ENCODE measurements around the gene OR6Q1.

The OR6Q1 gene

GRCh38 chr11:58058276-58059006 is 27.7 kb downstream of the OR6Q1 start:
- DNase-seq (ENCODE audit: low read depth), result no peak

GRCh38 chr11:58059007-58059350 is 28.2 kb downstream of the OR6Q1 start:
- no peak for DNase-seq (ENCODE audit: low read depth)

GRCh38 chr11:58060535-58060934 is 29.8 kb downstream of the OR6Q1 start:
- no peak for DNase-seq (ENCODE audit: low read depth)

- DNase-seq (ENCODE audit: low read depth), result no peak
Measured at GRCh38 chr11:58060939-58061672, 30.4 kb downstream of the OR6Q1 start.

- no peak for DNase-seq (ENCODE audit: low read depth)
Measured at GRCh38 chr11:58061813-58062212, 31.1 kb downstream of the OR6Q1 start.

- DNase-seq (ENCODE audit: low read depth), result no peak
Measured at GRCh38 chr11:58067685-58068084, 36.9 kb downstream of the OR6Q1 start.

GRCh38 chr11:58068655-58069054 is 37.9 kb downstream of the OR6Q1 start:
- no peak for DNase-seq (ENCODE audit: low read depth)

- DNase-seq (ENCODE audit: low read depth), result no peak
Measured at GRCh38 chr11:58070585-58070984, 39.8 kb downstream of the OR6Q1 start.

- DNase-seq (ENCODE audit: low read depth), result no peak
Measured at GRCh38 chr11:58075781-58076180, 45.0 kb downstream of the OR6Q1 start.
